ENCODE data around the gene FBXO24.

- TF ChIP-seq CTCF (IDR thresholded peaks at IDR 0.05) (no peak), POLR2AphosphoS5 (IDR thresholded peaks at IDR 0.05) (no peak), POLR2A (IDR thresholded peaks at IDR 0.05) (no peak), EP300 (IDR thresholded peaks at IDR 0.05) (no peak)
These were observed 23.8 kb downstream of the FBXO24 start for GRCh38 chr7:100609958-100610357.
